HCT116 (cell line): Measurements from ENCODE around the gene PITRM1. TPM values are rescaled to one million over a fixed set of nuclear protein-coding genes. Genes with fewer than 3 reads are reported as not detected.

Source experiments
- ATAC-seq: fragments of 200-7000 bp; cut with Tn5 transposase; 2 replicates; pipeline ENCODE4 v1.9.1; 2020; ENCODE audit warnings: mild to moderate bottlenecking, moderate library complexity
- BruUV-seq: library from RNA; stranded (reverse); fragments of 400-500 nt; replicated peaks from 2 replicates; lab custom pipeline; 2021; lab: Mats Ljungman, UMichigan
- CTCF ChIA-PET: fragments of 300-600 bp; sonication (Branson Sonifier 250); formaldehyde crosslinking; loops from one replicate; lab custom pipeline; 2021; ENCODE audit warnings: antibody characterized with exemption; lab: Charles Lee
- POLR2A ChIA-PET: fragments of 300-600, 350-600 bp; sonication (Branson Sonifier 250); formaldehyde crosslinking; loops from one replicate; lab custom pipeline; 2021; ENCODE audit warnings: antibody characterized with exemption; lab: Charles Lee
- RAD21 ChIA-PET, 2 experiments: fragments of 300-600 bp; sonication (Branson Sonifier 250); formaldehyde crosslinking; loops; one replicate each; lab custom pipeline; 2023; ENCODE audit warnings: low total read pairs in 2 of 2; ENCODE audit not compliant: uncharacterized antibody in 2 of 2, unreplicated experiment in 2 of 2, low non-redundant PET in 1 of 2; lab: Charles Lee
- DNase-seq: peaks from one replicate; pipeline ENCODE4 v3.0.0-alpha.2; 2010; ENCODE audit warnings: low read depth, low spot score
- H2AFZ ChIP-seq: fragments of 200-600 bp; shearing (Covaris generic), sonication (generic); 2 replicates; pipeline ENCODE4 v1.6.1; 2017; ENCODE audit warnings: low read depth, mixed run types, mixed read lengths, antibody characterized with exemption, low read length; ENCODE audit not compliant: poor library complexity, severe bottlenecking
- H3K27ac ChIP-seq: 2 replicates; pipeline ENCODE4 v1.5.1; 2012; ENCODE audit warnings: low read depth, low read length
- H3K27me3 ChIP-seq: fragments of 200-600 bp; sonication (generic); 2 replicates; pipeline ENCODE4 v1.6.1; 2016; ENCODE audit warnings: mixed run types, low read length, mixed read lengths; ENCODE audit not compliant: insufficient read depth
- H3K36me3 ChIP-seq, 2 experiments: fragments of 200-500 bp in 1 of 2; fragments of 200-600 bp in 1 of 2; sonication (Bioruptor generic) in 1 of 2; sonication (generic) in 1 of 2; 2 replicates each; pipeline versions ENCODE4 v1.5.1 to v1.6.1; 2014 to 2016; ENCODE audit warnings: low read length in 2 of 2, inconsistent platforms in 1 of 2, mixed read lengths in 1 of 2, mixed run types in 1 of 2; ENCODE audit not compliant: insufficient read depth in 2 of 2, control insufficient read depth in 1 of 2
- H3K4me1 ChIP-seq, 2 experiments: fragments of 200-600 bp in 1 of 2; sonication (generic) in 1 of 2; 2 replicates each; pipeline versions ENCODE4 v1.5.1 to v1.6.1; 2012 to 2017; ENCODE audit warnings: low read length in 2 of 2, inconsistent platforms in 1 of 2, mild to moderate bottlenecking in 1 of 2, mixed read lengths in 1 of 2, mixed run types in 1 of 2, moderate library complexity in 1 of 2; ENCODE audit not compliant: insufficient read depth in 2 of 2, control insufficient read depth in 1 of 2
- H3K4me2 ChIP-seq: fragments of 200-600 bp; sonication (generic); 2 replicates; pipeline ENCODE4 v1.6.1; 2017; ENCODE audit warnings: mixed run types, low read length, mixed read lengths
- H3K4me3 ChIP-seq, 2 experiments: fragments of 200-600 bp in 1 of 2; sonication (generic) in 1 of 2; replicated peaks in 1 of 2; 2 replicates each; pipeline ENCODE4 v1.5.1; 2011 to 2016; ENCODE audit warnings: low read length in 2 of 2, control low read depth in 1 of 2, low read depth in 1 of 2, mild to moderate bottlenecking in 1 of 2, mixed read lengths in 1 of 2, mixed run types in 1 of 2
- H3K79me2 ChIP-seq: fragments of 200-600 bp; sonication (generic); 2 replicates; pipeline ENCODE4 v1.6.1; 2017; ENCODE audit warnings: mild to moderate bottlenecking, mixed run types, low read length, moderate library complexity, mixed read lengths; ENCODE audit not compliant: insufficient read depth
- H3K9ac ChIP-seq: fragments of 200-600 bp; sonication (generic); 2 replicates; pipeline ENCODE4 v1.6.1; 2016; ENCODE audit warnings: low read length, mixed read lengths
- H3K9me2 ChIP-seq: fragments of 200-600 bp; sonication (generic), shearing (Covaris generic); 2 replicates; pipeline ENCODE4 v1.6.1; 2017; ENCODE audit warnings: mixed run types, mild to moderate bottlenecking, moderate library complexity; ENCODE audit not compliant: insufficient read depth
- H3K9me3 ChIP-seq, 2 experiments: fragments of 200-500 bp in 1 of 2; fragments of 200-600 bp in 1 of 2; sonication (Bioruptor generic) in 1 of 2; sonication (generic) in 1 of 2; 2 replicates each; pipeline ENCODE4 v1.6.1; 2014 to 2017; ENCODE audit warnings: low read length in 2 of 2, mixed read lengths in 2 of 2, inconsistent platforms in 1 of 2, low read depth in 1 of 2, mild to moderate bottlenecking in 1 of 2, mixed run types in 1 of 2, moderate library complexity in 1 of 2; ENCODE audit not compliant: control insufficient read depth in 1 of 2, insufficient read depth in 1 of 2
- H4K20me1 ChIP-seq: fragments of 200-600 bp; sonication (generic), shearing (Covaris generic); 2 replicates; pipeline ENCODE4 v1.6.1; 2017; ENCODE audit warnings: mixed run types, mild to moderate bottlenecking, moderate library complexity; ENCODE audit not compliant: insufficient read depth
- CTCF ChIP-seq, 3 experiments: fragments of 200-600 bp in 1 of 3; sonication (generic) in 1 of 3; IDR thresholded peaks in 2 of 3; conservative IDR thresholded peaks in 1 of 3; 2 replicates each; pipeline ENCODE4 v1.5.1; 2012 to 2017; ENCODE audit warnings: low read depth in 2 of 3, low read length in 2 of 3, antibody characterized with exemption in 1 of 3, borderline replicate concordance in 1 of 3, control low read depth in 1 of 3, mild to moderate bottlenecking in 1 of 3, mixed read lengths in 1 of 3, mixed run types in 1 of 3, moderate library complexity in 1 of 3; ENCODE audit not compliant: insufficient read depth in 1 of 3
- EGR1 ChIP-seq: IDR thresholded peaks from 2 replicates; pipeline ENCODE4 v1.6.1; 2012; ENCODE audit warnings: low read depth
- EZH2phosphoT487 ChIP-seq: fragments of 200-600 bp; IDR thresholded peaks from 2 replicates; pipeline ENCODE4 v1.6.1; 2018; ENCODE audit warnings: antibody characterized with exemption, borderline replicate concordance
- MAX ChIP-seq: IDR thresholded peaks from 2 replicates; pipeline ENCODE4 v1.6.1; 2012
- POLR2A ChIP-seq: IDR thresholded peaks from 2 replicates; pipeline ENCODE4 v1.7.0; 2011; ENCODE audit warnings: borderline replicate concordance; ENCODE audit not compliant: insufficient read depth, insufficient read length; ENCODE audit errors: extremely low read depth
- POLR2AphosphoS5 ChIP-seq: IDR thresholded peaks from 2 replicates; pipeline ENCODE4 v1.6.1; 2011; ENCODE audit warnings: mild to moderate bottlenecking, low read depth, low read length, moderate library complexity
- RAD21 ChIP-seq: IDR thresholded peaks from 2 replicates; pipeline ENCODE4 v1.6.1; 2012; ENCODE audit warnings: low read depth, mild to moderate bottlenecking
- SIN3A ChIP-seq: IDR thresholded peaks from 2 replicates; pipeline ENCODE4 v1.6.1; 2012; ENCODE audit warnings: low read depth
- TCF7L2 ChIP-seq: IDR thresholded peaks from 2 replicates; pipeline ENCODE4 v1.7.0; 2011; ENCODE audit warnings: borderline replicate concordance, inconsistent platforms; ENCODE audit not compliant: insufficient read depth, insufficient read length; ENCODE audit errors: extremely low read depth
- ZBTB33 ChIP-seq: IDR thresholded peaks from 2 replicates; pipeline ENCODE4 v1.6.1; 2011; ENCODE audit warnings: mild to moderate bottlenecking, low read length, moderate library complexity; ENCODE audit not compliant: insufficient replicate concordance; ENCODE audit errors: extremely low read depth
- ZFX ChIP-seq: fragments of 450-650 bp; IDR thresholded peaks from 2 replicates; pipeline ENCODE4 v1.6.1; 2017
- ZNF274 ChIP-seq: fragments of 200-500 bp; sonication (Bioruptor generic); IDR thresholded peaks from 2 replicates; pipeline ENCODE4 v1.6.1; 2014; ENCODE audit warnings: mild to moderate bottlenecking, low read depth, low read length, inconsistent platforms
- intact Hi-C: fragments of 100-400 bp; cut with micrococcal nuclease; formaldehyde crosslinking; loops from 2 replicates; pipeline ENCODE4 v1.10.0; 2022
- total RNA-seq: library from RNA; stranded (reverse); gene quantifications from one replicate; pipeline ENCODE4 v1.2.1, GENCODE V29; 2021; ENCODE audit not compliant: unreplicated experiment

The PITRM1 gene
- total RNA-seq, 1 experiment from 2014 or later, result 59.5 TPM

GRCh38 chr10:3133948-3134347, 38.6 kb downstream of the PITRM1 start:
- ATAC-seq (no peak), DNase-seq (no peak)
- Histone ChIP-seq H3K27ac (no peak overlapping the region), H3K36me3 (peaks cover 58 to 64% of the 10 kb centered on the region in 2 experiments), H3K4me3 (no peak overlapping the region), H3K4me1 (no peaks in the 10 kb centered on the region), H3K9ac (no peak overlapping the region), H3K4me2 (no peak overlapping the region), H4K20me1 (no peaks in the 10 kb centered on the region), H3K9me3 (no peaks in the 10 kb centered on the region), H3K27me3 (no peaks in the 10 kb centered on the region), H3K79me2 (no peaks in the 10 kb centered on the region), H3K9me2 (no peaks in the 10 kb centered on the region), H2AFZ (no peak overlapping the region)
- no peak for TF ChIP-seq ZBTB33
- TF ChIP-seq CTCF (IDR thresholded peaks at IDR 0.05 in 2 of 3, conservative IDR thresholded peaks at IDR 0.05 in 1 of 3; ENCODE audit: borderline replicate concordance in 1 of 3, insufficient read depth in 1 of 3, low read depth in 2 of 3, low read length in 2 of 3), result no peak
- TF ChIP-seq POLR2A, result no peak
- TF ChIP-seq POLR2AphosphoS5, result no peak
- TF ChIP-seq MAX, result no peak
- no peak for TF ChIP-seq EZH2phosphoT487
- TF ChIP-seq TCF7L2, result no peak
- TF ChIP-seq ZNF274, result no peak
- no peak for TF ChIP-seq SIN3A
- TF ChIP-seq ZFX, result no peak
- no peak for TF ChIP-seq EGR1
- no peak for TF ChIP-seq RAD21
- ChIA-PET POLR2A (interaction anchor here (1.3 kb wide), 1 partner anchor 39 kb away, joined by 3 read pairs; the partner anchor contains the start of gene PITRM1), RAD21 (no interaction called here), CTCF (no interaction called here)
- no TSS peak for BruUV-seq
- intact Hi-C loops, result no loop called here
